Tibial artery (tissue), 4 donors: Measurements from ENCODE around the gene PIK3R2.

Experiments
- DNase-seq, 2 donors: peaks; one replicate each; pipeline ENCODE4 v3.0.0-alpha.2; 2019
- H3K27ac ChIP-seq, 2 donors: fragments of 200-600 bp; sonication (generic) in 1 of 2; 1 replicate in 1 of 2; 2 replicates in 1 of 2; pipeline ENCODE4 v1.5.1; 2018 to 2019; ENCODE audit warnings: mild to moderate bottlenecking in 1 of 2
- H3K27me3 ChIP-seq, 2 donors: fragments of 200-600 bp; sonication (generic) in 1 of 2; one replicate each; pipeline versions ENCODE4 v1.5.1 to v1.6.0; 2016 to 2019
- H3K36me3 ChIP-seq, 3 donors: fragments of 200-600 bp; sonication (generic) in 2 of 3; one replicate each; pipeline ENCODE4 v1.5.1; 2016 to 2019; ENCODE audit warnings: mild to moderate bottlenecking in 2 of 3
- H3K4me1 ChIP-seq, 4 donors: fragments of 200-600 bp; sonication (generic) in 2 of 4; 1 replicate in 3 of 4; 2 replicates in 1 of 4; pipeline ENCODE4 v1.5.1; 2016 to 2019
- H3K4me3 ChIP-seq, 2 donors: fragments of 200-600 bp; sonication (generic) in 1 of 2; 1 replicate in 1 of 2; 2 replicates in 1 of 2; pipeline ENCODE4 v1.5.1; 2018 to 2019; ENCODE audit warnings: mild to moderate bottlenecking in 2 of 2
- H3K9me3 ChIP-seq, 3 donors: fragments of 200-600 bp; sonication (generic) in 1 of 3; one replicate each; pipeline ENCODE4 v1.5.1; 2016 to 2019
- intact Hi-C: fragments of 100-400 bp; cut with DNase I; formaldehyde crosslinking; loops from one replicate; pipeline ENCODE4 v1.15.0; 2023; ENCODE audit warnings: low total_unique reads
- TF ChIP-seq, protein P1 (sequence below), 2 experiments: fragments of 200-600 bp in 1 of 2; fragments of 450-650 bp in 1 of 2; IDR thresholded peaks; one replicate each; pipeline ENCODE4 v1.5.1; 2017 to 2019; ENCODE audit warnings: antibody characterized with exemption in 2 of 2, mild to moderate bottlenecking in 1 of 2, moderate library complexity in 1 of 2

PIK3R2 gene

DNA sequence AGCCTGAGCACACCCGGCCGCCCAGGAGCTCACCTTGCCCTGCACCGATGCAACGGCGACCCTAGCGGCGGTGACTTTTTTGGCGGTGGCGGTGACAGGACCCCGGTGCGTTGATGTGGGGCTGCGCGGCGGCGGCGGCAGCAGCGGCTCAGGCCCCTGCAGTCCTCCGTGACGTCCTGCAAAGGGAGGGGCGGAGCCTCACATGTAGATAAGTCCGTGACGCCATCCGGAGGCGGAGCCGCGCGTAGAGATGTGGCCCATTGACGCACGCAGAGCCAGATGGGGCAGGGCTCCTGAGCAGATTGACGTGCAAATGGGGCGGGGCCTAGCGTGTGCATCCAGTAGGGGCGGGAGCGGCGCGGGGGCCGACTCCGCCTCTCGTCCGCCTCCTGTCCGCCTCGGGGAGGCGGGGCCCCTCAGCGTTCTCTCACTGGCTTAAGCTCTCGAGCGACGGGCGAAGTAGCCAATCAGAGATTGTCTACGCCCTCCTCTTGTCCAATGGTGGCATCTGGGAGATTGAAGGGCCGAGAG, 51.0 kb downstream of the PIK3R2 start, which contains the start of gene RAB3A:
RAB3A (minus strand) TSS at position 180 of the 531 bp plus-strand sequence. CDS start 1,302 bp downstream, outside the sequence.
- TF ChIP-seq, protein P1, sequence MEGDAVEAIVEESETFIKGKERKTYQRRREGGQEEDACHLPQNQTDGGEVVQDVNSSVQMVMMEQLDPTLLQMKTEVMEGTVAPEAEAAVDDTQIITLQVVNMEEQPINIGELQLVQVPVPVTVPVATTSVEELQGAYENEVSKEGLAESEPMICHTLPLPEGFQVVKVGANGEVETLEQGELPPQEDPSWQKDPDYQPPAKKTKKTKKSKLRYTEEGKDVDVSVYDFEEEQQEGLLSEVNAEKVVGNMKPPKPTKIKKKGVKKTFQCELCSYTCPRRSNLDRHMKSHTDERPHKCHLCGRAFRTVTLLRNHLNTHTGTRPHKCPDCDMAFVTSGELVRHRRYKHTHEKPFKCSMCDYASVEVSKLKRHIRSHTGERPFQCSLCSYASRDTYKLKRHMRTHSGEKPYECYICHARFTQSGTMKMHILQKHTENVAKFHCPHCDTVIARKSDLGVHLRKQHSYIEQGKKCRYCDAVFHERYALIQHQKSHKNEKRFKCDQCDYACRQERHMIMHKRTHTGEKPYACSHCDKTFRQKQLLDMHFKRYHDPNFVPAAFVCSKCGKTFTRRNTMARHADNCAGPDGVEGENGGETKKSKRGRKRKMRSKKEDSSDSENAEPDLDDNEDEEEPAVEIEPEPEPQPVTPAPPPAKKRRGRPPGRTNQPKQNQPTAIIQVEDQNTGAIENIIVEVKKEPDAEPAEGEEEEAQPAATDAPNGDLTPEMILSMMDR (IDR thresholded peaks at IDR 0.05) = peak in 1 of 2 experiments; percentile 20
- DNase-seq = peak; percentile 100
- no peaks in the 10 kb centered on the region for H3K9me3 ChIP-seq
- peaks cover 0 to 4% of the 10 kb centered on the region in 2 donors for H3K27me3 ChIP-seq
- peaks cover 0 to 15% (median 2%) of the 10 kb centered on the region in 3 donors for H3K36me3 ChIP-seq
- intact Hi-C loops = no loop called here
- peaks cover 0 to 22% (median 14%) of the 10 kb centered on the region in 4 donors for H3K4me1 ChIP-seq
- H3K4me3 ChIP-seq = peak within 1 kb of the TSS; percentile 72 to 83
- H3K27ac ChIP-seq = peak within 1 kb of the TSS; percentile 88 to 92

DNA sequence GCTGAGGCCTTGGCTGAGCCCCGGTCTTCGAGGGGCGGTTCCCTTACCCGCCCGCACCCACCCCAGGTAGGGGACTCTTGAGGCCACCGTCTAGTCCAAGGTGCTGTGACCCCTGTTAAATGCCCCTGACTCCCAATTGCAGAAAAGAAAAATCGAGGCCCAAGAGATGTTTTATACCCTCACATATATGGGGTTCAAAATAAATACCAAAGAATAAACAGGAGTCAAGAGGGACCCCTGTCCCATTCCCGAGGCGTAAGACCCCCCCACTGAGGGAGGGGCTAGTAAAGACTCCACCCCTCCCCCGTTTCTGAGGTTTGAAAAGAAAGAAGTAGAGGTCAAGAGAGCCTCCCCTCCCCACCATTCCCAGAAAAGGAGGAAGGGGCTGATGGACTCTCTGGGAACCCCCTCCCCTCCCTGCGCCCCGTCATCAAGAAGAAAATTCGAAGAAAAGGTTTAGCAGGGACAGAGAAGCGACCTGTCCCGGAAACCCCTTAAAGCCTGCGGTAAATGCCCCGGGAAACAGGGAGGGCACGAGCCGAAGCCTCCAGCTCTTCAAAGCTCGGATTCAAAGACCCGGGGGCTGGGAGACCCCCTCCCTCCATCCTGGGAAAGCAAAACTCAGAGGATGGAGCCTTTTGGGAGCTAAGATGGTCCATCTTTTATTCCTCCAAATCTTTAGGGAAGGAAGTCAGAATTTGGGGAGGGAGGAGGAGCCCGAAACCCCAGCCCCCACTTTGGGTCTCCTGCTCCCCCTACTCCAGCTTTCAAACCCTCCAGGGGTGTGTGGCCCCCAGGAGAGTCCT, 51.6 kb downstream of the PIK3R2 start:
- DNase-seq = peak in 1 of 2 donors; percentile 67
- Histone ChIP-seq H3K4me3 (peak overlapping the region; percentile 51 to 72), H3K4me1 (peaks cover 0 to 22% (median 14%) of the 10 kb centered on the region in 4 donors), H3K27me3 (peaks cover 0 to 4% of the 10 kb centered on the region in 2 donors), H3K9me3 (no peaks in the 10 kb centered on the region), H3K36me3 (peaks cover 0 to 8% (median 0%) of the 10 kb centered on the region in 3 donors), H3K27ac (peak overlapping the region; percentile 88 to 92)
- intact Hi-C loops = loop anchor here (5.0 kb wide), 1 partner anchor 118 kb away; the partner anchor contains the start of gene LSM4
- TF ChIP-seq, protein P1 (IDR thresholded peaks at IDR 0.05) = no peak

DNA sequence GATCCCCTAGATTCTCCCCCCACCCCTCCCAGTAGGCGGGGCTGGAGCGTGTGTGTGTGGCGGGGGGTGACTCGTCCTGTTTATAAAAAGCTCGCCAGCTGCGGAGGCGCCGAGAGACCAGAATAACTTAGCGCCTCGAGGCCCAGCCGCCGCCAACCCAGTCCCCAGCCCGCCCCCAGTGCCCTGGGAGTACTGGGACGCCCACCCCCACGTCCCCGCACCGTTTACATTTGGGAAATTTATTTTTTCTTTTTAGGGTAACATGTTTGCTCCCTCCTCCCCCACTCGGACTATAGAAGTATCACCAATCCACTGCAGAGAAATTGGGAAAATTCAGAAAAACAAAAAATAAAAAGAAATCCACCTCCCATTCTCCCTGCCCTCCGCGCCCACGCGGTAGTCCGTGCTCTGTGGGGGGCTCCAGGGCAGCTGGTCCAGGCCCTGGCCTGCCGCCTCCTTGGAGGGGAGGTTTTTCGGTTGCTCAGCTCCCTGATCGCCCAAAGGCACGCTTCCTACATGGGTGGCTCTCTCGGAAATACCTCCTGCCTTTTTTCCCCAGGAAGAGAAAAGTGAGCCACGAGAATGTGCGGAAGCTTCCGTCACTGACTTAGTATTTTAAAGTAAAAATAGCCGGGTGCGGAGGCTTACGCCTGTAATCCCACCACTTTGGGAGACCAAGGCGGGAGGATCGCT, 52.4 kb downstream of the PIK3R2 start:
- Histone ChIP-seq H3K27me3 (peaks cover 0 to 4% of the 10 kb centered on the region in 2 donors), H3K27ac (peak overlapping the region; percentile 88 to 92), H3K36me3 (peaks cover 0 to 3% (median 0%) of the 10 kb centered on the region in 3 donors), H3K9me3 (no peaks in the 10 kb centered on the region), H3K4me3 (peak overlapping the region; percentile 51 to 72), H3K4me1 (peaks cover 0 to 22% (median 14%) of the 10 kb centered on the region in 4 donors)
- peak; percentile 91 to 95 for DNase-seq
- TF ChIP-seq, protein P1 (IDR thresholded peaks at IDR 0.05) = no peak
- intact Hi-C loops = loop anchor here (5.0 kb wide), 1 partner anchor 117 kb away; the partner anchor contains the start of gene LSM4

DNA sequence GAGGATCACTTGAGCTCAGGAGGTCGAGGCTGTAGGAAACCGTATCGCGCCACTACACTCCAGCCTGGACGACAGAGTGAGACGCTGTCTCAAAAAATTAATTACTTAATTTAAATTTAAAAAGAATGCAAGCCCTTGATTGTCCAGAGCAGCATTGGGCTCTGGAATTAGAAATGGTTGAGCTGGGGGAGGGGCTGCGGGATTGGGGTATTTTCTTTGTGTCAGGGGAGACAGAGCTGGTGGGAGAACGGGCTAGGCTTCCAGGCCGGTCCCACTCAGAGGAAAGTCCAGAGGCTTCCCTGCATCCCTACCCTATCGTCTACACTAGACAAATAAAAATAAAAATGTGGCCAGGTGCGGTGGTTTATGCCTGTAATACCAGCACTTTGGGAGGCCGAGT, 53.1 kb downstream of the PIK3R2 start:
- Histone ChIP-seq H3K27ac (peak overlapping the region in 1 of 2 donors; percentile 88), H3K9me3 (no peaks in the 10 kb centered on the region), H3K27me3 (peaks cover 0 to 4% of the 10 kb centered on the region in 2 donors), H3K4me1 (peaks cover 0 to 22% (median 14%) of the 10 kb centered on the region in 4 donors), H3K36me3 (no peaks in the 10 kb centered on the region), H3K4me3 (no peak overlapping the region)
- TF ChIP-seq, protein P1 (IDR thresholded peaks at IDR 0.05) = no peak
- intact Hi-C loops = loop anchor here (5.0 kb wide), 1 partner anchor 116 kb away; the partner anchor contains the start of gene LSM4
- no peak for DNase-seq
